A673 (cell line): Measurements from ENCODE around the gene HBEGF.
A peak's percentile ranks its signal among the peaks of the same experiment; 100 is the strongest.

Source experiments
- CTCF ChIP-seq: fragments of 300-800, 200-600 bp; sonication (generic); conservative IDR thresholded peaks from 2 replicates; pipeline ENCODE4 v1.5.1; 2017; ENCODE audit warnings: low read depth, mild to moderate bottlenecking, antibody characterized with exemption, low read length, moderate library complexity, mixed read lengths
- EZH2 ChIP-seq: fragments of 200-600 bp; sonication (generic); IDR thresholded peaks from 2 replicates; pipeline ENCODE4 v1.6.1; 2017; ENCODE audit warnings: borderline replicate concordance, low read depth, mild to moderate bottlenecking, mixed read lengths, antibody characterized with exemption, low read length; ENCODE audit not compliant: poor library complexity, severe bottlenecking

DNA sequence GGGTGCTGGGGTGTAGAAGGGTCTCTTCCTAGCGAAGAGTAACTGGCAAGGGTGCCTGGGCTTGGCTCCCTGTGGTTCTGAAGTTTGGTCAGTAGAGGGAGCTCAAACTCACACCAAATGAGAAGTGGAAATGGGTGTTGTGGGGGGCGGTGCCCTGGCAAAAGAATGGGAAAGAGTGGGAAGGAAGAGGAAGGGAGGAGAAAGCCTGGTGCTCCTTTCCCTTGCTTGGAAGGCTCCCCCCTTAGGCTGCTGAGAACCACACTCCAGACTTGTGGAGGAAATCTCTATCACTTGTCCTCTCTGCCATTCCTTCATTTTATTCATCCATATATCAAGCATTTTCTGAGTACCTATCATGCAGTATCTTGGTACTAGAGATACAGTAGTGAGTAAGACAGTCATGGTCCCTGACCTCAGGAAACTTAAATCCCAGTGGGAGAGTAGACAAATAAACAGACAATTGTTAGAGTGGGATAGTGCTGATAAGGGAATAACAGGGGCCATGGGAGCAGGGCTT, 26.6 kb upstream of the HBEGF start:
- peak; percentile 80 for TF ChIP-seq CTCF
- no peak for TF ChIP-seq EZH2
